HG03039 (cell line): ENCODE measurements around the gene CPA5.
"Not testable (repeated sequence)": the region's sequence is repeated elsewhere in the genome, so short reads cannot be mapped to it uniquely, and the experiment has no call there.

ENCODE experiments used
- ATAC-seq: cut with Tn5 transposase; IDR thresholded peaks from one replicate; pipeline ENCODE4 v1.9.1; 2021; ENCODE audit warnings: mild to moderate bottlenecking, moderate library complexity; ENCODE audit not compliant: unreplicated experiment

CPA5 gene

DNA sequence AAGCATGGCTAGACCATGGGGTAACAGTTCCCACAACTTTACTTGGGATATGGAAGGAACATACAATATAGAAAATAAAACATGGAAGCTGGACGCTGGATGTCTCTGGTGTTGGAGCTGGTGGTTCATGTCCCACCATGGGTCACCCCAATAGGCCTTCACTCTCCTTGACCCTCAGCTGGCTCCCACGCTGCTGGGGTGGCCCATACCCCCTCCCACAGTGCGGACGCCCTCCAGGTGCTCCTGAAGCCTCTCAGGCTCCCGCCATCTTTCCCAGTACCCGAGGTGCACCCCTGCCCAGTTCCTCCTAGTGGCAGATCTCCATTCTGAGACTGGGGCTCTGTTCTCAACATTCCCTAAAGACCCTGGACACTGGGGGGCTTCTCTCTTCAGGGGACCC, 29.9 kb downstream of the CPA5 start:
- ATAC-seq, result no peak

DNA sequence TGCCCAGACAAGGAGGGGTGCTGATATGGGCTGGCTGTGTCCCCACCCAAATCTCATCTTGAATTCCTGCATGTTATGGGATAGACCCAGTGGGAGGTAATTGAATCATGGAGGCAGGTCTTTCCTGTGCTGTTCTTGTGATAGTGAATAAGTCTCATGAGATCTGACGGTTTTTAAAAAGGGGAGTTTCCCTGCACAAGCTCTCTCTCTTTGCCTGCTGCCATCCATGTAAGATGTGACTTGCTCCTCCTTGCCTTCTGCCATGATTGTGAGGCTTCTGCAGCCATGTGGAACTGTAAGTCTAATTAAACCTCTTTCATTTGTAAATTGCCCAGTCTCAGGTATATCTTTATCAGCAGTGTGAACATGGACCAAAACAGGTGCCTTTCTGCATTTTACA, 31.8 kb downstream of the CPA5 start:
- not testable (repeated sequence) for ATAC-seq

DNA sequence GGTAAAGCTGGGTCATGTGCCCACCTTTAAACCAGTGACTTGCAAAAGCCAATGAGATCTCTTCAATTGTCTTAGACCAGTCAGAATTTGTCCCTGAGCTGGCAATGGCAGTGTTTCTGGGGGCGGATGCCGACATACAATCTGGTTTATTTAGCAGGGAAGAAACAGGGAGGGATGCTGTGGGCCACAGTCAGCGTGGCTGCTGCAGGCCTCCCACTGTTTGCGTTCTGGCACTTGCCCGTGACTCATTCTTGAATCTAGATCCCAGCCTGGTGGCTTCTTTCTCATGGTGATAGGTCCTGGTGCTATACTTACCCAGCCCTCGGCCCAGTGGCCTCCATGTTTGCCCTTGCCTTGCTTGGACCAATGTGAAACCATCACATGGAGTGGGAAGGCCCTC, 32.6 kb downstream of the CPA5 start:
- no peak for ATAC-seq

DNA sequence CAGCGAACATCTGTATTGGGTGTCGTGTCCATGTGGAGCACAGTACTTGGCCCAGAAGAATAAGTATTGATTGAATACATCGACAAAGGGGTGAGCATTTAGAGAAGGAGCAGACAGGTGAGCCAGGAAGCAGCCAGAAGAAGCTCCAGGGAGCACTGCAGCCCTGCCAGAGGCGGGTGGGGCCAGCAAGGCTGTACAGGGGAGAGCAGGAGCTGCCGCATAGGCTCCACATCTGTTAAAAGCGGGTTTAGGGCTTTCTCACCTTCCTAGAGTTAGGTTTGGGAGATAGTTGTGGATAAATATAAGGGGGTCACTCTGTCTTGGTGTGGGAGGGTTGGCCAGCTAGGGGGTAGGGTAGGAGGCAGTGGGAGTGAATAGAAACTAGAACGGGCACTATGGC, 34.4 kb downstream of the CPA5 start:
- no peak for ATAC-seq

DNA sequence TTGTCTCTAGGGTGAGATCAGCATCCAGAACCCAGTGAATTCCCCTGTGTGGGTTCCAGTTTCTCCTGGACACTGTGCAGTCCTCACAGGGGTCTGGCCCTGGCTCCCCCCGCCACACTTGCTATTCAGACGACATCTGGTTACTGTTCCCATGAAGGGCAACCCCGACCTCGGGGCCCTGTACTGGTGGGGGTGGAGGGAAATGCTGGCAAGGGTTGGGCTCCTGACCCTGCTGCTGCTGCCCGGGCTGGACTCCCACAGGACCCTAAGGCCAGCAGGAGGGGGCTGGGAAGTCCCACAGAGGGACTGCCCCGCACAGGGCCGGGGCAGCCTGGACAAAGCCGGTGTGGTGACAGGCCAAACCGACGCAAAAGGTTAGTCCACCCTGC, 34.9 kb downstream of the CPA5 start:
- ATAC-seq, result no peak

DNA sequence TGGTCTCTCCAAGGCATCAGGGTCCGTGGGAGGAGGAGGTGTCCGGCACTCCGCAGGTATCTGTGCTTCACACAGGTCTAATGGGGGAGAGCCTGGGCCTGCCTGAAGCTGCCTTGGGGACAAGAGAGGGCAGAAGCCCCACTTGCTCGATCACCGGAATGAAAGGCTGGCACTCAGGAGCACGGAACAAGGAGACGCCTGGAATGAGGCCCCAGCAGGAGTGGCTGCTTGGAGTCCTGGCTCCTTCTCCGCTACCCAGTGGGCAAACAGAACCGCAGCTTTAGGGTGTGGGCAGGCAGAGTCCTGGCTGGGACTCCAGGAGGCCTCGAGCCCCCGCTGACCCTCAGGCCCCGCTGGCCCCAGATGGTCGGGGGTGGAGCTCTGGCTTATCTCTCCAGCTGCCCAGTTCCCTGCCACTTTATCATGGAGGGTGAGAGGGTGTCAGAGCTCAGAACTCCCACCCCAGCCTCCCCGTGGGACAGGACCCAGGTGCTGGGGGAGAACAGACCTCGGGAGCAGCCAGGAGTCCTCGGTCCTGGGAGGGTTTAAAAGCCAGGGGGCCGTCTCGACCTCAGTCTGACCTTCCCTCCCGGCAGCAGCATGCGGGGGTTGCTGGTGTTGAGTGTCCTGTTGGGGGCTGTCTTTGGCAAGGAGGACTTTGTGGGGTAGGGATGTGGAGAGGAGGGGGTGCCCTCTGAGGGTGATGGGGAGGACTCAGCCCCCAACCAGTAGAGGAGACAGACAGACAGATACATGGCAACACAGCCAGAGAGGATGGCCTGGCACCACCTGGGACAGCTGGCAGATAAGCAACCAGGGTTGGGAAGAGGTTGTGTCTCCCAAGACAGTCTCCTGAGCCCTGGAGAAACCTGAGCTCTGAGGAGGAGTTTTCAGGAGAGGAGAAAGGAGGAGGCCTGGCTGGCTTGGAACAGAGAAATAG, 35.6 kb downstream of the CPA5 start, which contains the start of gene CPA1:
Gene CPA1 (plus strand): TSS at position 574 of the 940 bp plus-strand sequence. CDS start 27 bp downstream, at position 601.
- ATAC-seq, result no peak

DNA sequence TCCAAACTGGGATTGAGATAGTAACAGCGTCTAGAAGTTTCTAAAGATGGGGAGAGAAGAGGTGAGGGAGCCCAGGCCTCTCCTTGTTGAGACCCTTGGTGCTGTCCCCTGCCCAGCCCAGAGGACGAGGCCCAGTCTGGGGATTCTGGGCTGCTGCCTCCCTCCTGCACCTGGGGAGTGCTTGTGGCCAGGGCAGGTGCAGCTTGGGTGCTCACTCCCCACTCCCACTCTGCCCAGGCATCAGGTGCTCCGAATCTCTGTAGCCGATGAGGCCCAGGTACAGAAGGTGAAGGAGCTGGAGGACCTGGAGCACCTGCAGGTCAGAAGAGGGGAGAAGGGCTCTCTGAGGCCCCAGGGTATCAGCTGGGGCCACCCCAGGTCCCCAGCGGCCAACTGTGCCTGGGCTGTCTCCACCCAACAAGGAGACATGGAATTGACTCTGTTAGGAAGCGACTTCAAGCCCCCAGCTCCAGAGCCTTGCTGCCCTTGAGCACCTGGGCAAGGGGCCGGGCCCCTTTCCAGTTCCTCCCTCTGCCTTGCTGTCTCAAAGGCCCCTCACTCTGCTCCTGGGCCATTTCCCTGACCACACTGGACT, 36.3 kb downstream of the CPA5 start:
- ATAC-seq, result no peak

DNA sequence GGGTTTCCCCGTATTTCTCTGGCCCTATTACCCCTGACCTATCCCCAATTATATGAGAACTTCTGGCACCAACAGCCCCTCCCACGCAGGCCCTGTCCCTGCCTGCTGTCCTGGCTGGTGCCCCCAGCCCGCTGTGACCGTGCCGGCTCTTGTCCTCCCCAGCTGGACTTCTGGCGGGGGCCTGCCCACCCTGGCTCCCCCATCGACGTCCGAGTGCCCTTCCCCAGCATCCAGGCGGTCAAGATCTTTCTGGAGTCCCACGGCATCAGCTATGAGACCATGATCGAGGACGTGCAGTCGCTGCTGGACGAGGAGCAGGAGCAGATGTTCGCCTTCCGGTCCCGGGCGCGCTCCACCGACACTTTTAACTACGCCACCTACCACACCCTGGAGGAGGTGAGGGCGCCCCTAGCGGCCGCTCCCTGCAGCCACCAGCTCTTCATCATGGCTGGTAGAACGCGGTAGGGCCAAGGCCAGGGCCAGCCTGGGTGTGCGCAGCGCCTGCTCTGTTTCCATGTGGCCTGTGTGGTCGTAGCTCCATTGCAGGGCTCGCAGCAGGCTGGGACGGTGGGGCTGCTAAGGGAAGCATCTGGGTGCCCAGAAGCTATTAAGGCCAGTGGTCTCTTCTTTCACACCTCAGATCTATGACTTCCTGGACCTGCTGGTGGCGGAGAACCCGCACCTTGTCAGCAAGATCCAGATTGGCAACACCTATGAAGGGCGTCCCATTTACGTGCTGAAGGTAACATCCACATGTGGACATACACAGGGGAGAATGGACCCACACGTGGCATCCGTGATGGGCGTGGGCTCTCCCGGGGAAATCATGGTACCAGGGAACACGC, 37.1 kb downstream of the CPA5 start:
- no peak for ATAC-seq

DNA sequence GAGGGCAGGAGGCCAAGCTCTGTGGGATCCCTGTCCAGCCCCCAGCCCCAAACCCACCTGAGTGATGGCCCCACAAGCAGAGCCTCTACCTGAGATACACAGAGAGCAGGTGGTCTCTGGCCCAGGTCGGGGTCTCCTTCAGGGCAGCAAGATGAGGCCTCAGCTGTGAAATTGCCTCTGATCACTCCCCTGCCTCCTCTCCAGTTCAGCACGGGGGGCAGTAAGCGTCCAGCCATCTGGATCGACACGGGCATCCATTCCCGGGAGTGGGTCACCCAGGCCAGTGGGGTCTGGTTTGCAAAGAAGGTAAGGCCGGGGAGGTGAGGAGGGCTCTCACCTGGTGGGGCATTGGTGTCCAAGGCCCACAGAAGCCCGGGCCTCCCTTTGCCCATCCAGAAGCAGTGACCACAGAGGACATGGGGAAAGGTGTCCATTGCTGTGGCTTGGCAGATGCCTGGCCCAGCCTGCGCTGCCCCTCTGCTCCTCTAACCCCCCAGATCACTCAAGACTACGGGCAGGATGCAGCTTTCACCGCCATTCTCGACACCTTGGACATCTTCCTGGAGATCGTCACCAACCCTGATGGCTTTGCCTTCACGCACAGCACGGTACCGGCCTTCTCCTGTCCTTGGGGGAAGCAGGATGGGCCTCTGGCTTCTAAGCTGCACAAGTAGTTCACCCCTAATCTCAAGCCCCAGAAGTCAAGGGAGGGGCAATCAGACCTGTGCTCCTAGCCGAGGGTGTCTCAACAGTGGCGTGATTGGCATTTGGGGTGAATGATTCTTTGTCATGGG, 38.8 kb downstream of the CPA5 start:
- ATAC-seq, result no peak

DNA sequence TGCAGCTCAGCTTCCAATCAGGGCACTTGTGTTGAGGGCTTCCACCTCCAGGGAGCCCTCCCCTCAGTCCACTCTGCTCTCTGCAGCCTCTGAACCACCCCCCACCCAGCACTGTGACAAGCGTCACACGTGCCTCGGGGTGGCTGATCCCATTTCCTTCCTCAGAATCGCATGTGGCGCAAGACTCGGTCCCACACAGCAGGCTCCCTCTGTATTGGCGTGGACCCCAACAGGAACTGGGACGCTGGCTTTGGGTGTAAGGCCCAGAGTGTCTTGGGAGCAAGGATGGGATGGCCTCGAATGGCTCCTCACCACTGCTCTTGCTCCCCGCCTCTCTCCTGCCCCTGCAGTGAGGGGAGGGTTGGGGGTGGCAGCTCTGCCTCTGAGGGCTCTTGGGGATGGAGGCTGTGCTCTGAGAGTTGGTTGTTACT, 39.8 kb downstream of the CPA5 start:
- ATAC-seq, result no peak

DNA sequence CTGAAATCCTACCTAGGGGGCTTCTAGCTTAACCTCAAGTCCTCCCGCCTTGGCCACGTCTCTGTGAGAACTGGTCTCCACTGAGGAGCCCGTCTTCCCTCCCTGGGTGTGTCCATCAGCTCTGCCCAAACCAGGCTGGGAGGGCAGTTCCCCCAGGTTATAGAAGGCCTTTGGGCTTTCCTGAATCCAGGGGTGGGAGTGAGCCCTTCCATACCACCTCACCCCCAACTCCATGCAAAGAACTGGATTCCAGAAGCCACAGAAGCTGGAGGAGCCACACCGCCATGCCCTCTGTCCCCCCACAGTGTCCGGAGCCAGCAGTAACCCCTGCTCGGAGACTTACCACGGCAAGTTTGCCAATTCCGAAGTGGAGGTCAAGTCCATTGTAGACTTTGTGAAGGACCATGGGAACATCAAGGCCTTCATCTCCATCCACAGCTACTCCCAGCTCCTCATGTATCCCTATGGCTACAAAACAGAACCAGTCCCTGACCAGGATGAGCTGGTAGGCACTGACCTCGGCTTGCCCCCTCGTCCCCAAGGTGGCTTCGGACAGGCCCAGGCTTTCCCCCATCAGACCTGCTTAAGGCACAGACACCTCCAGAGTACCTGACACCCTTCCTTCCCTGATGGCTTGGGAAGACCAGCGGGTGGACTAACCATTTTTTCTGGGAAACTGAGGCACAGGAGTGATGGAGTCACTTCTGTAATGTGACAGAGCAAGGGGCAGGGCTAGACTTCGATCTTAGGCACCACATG, 40.4 kb downstream of the CPA5 start:
- ATAC-seq, result no peak

DNA sequence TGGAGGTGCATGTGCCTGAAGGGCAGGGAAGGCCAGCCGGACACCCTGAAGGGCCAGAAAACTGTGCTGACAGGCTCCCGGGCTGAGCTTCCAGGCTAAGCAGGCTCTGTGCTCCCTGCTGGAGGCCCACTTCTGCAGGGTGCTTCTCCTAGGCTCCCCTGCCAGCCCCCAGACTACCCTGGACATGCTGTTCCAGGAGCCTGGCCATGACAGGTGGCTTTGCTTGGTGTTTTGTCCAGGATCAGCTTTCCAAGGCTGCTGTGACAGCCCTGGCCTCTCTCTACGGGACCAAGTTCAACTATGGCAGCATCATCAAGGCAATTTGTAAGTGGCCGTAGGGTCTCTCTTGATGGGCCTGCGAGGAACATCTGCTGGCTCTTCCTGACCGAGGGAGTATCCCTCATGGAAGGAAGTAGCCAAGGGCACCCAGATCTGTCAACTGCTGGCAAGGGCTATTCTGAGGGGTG, 41.0 kb downstream of the CPA5 start:
- ATAC-seq, result no peak

DNA sequence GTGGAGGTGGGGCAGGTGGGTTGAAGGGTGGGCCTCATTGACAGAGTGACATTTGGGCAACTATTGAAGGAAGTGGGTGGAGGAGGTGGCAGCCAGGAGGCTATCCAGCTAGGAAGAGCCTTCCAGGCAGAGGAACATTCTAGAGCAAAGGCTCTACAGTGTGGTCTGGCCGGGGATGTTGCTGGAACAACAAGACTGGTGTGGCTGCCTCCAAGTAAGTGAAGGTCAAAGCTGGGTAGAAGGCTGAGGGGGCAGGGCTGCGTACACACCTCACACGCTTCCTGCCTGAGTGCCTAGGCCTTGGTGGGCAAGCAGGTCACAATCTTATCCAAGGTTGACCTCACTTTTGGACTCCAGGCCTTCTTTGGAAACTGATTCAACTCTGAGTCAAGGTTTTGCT, 42.3 kb downstream of the CPA5 start:
- ATAC-seq, result no peak

DNA sequence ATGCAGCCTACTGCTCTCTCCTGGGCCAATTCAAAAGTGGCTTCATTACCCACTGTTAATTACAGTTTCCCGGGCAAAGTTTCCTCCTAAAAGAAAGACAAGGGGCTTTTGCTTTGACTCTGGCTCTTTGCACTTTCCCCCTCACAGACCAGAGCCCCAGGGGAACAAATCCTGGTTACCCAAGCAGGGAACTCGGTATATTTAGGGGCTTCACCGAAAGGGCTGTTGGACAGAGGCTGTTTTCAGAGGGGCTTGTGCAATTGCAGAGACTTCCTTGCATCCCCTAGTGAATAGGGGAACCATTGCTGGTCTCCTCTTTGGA, 42.7 kb downstream of the CPA5 start:
- no peak for ATAC-seq

DNA sequence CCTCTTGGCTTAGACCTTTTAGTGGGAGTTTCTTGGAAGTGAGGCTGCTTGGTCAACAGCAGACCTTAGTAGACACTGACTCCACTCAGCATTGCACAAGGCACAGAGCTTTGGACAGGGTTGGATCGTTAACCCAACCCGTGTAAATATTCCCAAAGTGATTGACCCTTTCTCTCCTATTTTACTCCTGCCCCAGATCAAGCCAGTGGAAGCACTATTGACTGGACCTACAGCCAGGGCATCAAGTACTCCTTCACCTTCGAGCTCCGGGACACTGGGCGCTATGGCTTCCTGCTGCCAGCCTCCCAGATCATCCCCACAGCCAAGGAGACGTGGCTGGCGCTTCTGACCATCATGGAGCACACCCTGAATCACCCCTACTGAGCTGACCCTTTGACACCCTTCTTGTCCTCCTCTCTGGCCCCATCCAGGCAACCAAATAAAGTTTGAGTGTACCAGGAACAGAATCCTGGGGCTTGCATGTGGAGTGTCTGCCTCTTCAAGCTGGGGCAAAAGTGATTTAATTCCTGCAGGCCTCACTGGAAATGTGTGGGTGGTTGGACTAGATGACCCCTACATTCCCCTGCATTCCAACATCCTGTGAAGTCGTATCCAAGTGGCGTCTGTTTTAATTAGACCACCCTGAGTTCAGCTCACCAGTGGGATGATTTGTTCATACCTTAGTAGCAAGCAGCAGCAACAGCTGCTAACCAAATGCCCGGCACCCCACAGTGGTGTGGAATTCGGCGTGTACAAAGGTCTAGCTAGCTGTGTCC, 43.2 kb downstream of the CPA5 start:
- ATAC-seq, result no peak

DNA sequence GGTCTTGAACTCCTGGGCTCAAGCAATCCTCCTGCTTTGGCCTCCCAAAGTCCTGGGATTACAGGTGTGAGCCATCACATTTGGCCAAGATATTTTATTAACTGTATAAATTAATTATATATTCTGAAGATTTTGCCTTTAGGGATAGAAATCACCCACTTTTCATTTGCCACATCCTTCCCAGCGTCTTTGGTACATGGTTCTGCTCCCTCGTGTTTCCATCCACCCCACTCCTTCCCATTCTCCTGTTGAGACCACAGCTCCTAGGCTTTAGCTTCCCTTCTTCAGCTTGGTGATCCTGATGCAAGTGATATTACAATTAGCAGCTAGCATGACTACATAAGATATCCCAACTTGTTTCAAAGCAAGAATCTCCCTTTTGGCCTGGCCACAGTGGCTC, 44.1 kb downstream of the CPA5 start:
- no peak for ATAC-seq

DNA sequence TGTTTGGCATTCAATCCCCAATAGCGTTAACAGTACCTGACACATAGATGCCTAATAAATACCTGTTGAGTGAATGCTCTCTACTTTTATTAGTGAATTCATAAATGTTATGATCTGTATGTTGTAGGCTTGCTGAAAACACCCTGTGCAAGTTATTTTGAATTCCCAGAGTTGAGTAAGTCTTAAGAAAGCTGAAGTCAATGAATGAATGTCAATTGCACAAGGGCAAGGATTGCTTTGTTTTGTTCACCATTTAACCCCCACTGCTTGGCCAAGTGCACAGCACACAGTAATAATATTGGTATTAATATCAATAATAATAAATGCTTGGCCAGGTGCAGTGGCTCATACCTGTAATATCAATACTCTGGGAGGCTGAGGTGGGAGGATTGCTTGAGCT, 45.9 kb downstream of the CPA5 start:
- ATAC-seq, result no peak

DNA sequence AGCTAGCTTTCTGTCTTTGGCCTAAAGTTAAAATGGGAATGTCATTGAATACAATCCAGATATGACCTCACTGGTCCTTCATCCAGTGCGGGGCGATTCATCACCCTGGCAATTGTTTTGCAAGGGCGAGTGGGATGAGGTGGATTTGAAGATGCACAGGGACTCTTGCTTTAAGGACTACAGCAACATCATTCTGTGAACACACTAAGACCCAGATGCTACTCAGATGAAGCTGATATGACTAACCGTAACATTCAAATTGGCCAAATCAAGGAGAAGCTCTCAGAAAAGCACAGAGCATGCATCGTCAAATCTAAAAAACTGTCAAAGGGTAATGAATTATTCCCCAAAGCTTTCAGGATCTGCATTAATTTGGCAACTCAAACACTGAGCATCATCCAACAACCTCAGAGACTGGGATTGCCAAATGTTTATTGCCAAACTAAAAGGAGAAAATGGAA, 48.5 kb downstream of the CPA5 start:
- no peak for ATAC-seq

DNA sequence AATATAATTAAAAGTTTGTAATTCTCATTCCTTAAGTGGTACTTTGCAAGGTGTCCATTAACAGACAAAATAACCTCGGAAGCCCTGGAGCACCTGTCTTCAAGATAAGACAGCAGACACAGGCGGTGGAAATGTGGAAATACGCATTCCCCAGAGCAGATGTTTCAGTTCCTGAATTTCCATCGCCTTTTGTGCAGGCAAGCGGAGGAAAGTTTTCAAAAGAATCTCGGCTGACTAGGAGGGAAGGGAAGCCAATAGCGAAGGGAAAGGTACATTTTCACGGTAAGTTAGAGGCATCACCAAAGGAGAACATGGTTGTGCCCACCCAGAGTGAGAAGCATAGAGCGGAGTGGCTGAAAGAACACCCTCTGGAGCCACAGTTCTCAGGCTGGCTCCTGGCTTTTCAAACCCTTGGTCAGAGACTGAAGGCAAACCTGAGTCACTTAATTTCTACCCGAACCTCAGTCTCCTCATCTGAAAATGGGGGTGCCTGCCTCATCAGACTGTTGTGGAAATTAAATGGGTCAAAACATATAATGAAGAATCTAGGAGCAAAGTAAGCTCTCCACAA, 49.3 kb downstream of the CPA5 start:
- ATAC-seq, result no peak
